ENCODE data around the gene PPP2R2C. TPM values are rescaled to one million over a fixed set of nuclear protein-coding genes. Genes with fewer than 3 reads are reported as not detected.
A peak's percentile ranks its signal among the peaks of the same experiment; 100 is the strongest.

The PPP2R2C gene
- total RNA-seq, 2 donors from 2014 or later: 0.05 to 0.35 TPM

- H3K27me3 ChIP-seq: no peaks in the 10 kb centered on the region
- peak; percentile 12 for DNase-seq
- no peak overlapping the region for H3K4me3 ChIP-seq
- no peak overlapping the region for H3K9ac ChIP-seq (ENCODE audit: low read depth in 2 of 2, low read length in 2 of 2)
- H3K36me3 ChIP-seq: no peaks in the 10 kb centered on the region
- TF ChIP-seq CTCF (IDR thresholded peaks at IDR 0.05): no peak
- H3K27ac ChIP-seq: no peak overlapping the region
- intact Hi-C loops (cut with DNase I): no loop called here
- H3K9me3 ChIP-seq: no peaks in the 10 kb centered on the region
- H3K4me1 ChIP-seq: no peaks in the 10 kb centered on the region
These were observed 22.2 kb upstream of the PPP2R2C start for GRCh38 chr4:6494431-6495295.

GRCh38 chr4:6493658-6494304, 21.4 kb upstream of the PPP2R2C start:
- peak; percentile 19 for DNase-seq
- no peak overlapping the region for H3K4me3 ChIP-seq
- intact Hi-C loops (cut with DNase I): no loop called here
- H3K36me3 ChIP-seq: no peaks in the 10 kb centered on the region
- H3K27me3 ChIP-seq: no peaks in the 10 kb centered on the region
- no peaks in the 10 kb centered on the region for H3K4me1 ChIP-seq
- H3K9me3 ChIP-seq: no peaks in the 10 kb centered on the region
- no peak for TF ChIP-seq CTCF (IDR thresholded peaks at IDR 0.05)
- no peak overlapping the region for H3K9ac ChIP-seq (ENCODE audit: low read depth in 2 of 2, low read length in 2 of 2)
- H3K27ac ChIP-seq: no peak overlapping the region

GRCh38 chr4:6492861-6493657, 20.6 kb upstream of the PPP2R2C start:
- H3K36me3 ChIP-seq: no peaks in the 10 kb centered on the region

GRCh38 chr4:6492027-6492590, 19.7 kb upstream of the PPP2R2C start:
- TF ChIP-seq CTCF (IDR thresholded peaks at IDR 0.05): no peak
- Histone ChIP-seq H3K27ac (no peak overlapping the region), H3K4me3 (no peak overlapping the region), H3K27me3 (no peaks in the 10 kb centered on the region), H3K4me1 (no peaks in the 10 kb centered on the region), H3K9me3 (no peaks in the 10 kb centered on the region), H3K9ac (ENCODE audit: low read depth in 2 of 2, low read length in 2 of 2) (no peak overlapping the region), H3K36me3 (no peaks in the 10 kb centered on the region)
- DNase-seq: peak; percentile 4
- intact Hi-C loops (cut with DNase I): no loop called here

More at GRCh38 chr4:6492861-6493657, 20.6 kb upstream of the PPP2R2C start:
- H3K4me1 ChIP-seq: no peaks in the 10 kb centered on the region
- H3K9ac ChIP-seq (ENCODE audit: low read depth in 2 of 2, low read length in 2 of 2): no peak overlapping the region
- intact Hi-C loops (cut with DNase I): no loop called here
- no peaks in the 10 kb centered on the region for H3K27me3 ChIP-seq
- TF ChIP-seq CTCF (IDR thresholded peaks at IDR 0.05): no peak
- H3K27ac ChIP-seq: no peak overlapping the region
- H3K9me3 ChIP-seq: no peaks in the 10 kb centered on the region
- no peak overlapping the region for H3K4me3 ChIP-seq
- DNase-seq: peak; percentile 9

- H3K9me3 ChIP-seq: no peaks in the 10 kb centered on the region
- H3K4me1 ChIP-seq: no peaks in the 10 kb centered on the region
- H3K27me3 ChIP-seq: no peaks in the 10 kb centered on the region
- H3K4me3 ChIP-seq: no peak overlapping the region
- intact Hi-C loops (cut with DNase I): no loop called here
- peak; percentile 10 for DNase-seq
- H3K36me3 ChIP-seq: no peaks in the 10 kb centered on the region
- no peak for TF ChIP-seq CTCF (IDR thresholded peaks at IDR 0.05)
- no peak overlapping the region for H3K27ac ChIP-seq
- H3K9ac ChIP-seq (ENCODE audit: low read depth in 2 of 2, low read length in 2 of 2): no peak overlapping the region
These were observed 18.8 kb upstream of the PPP2R2C start for GRCh38 chr4:6491235-6491634.
